ENCODE measurements around the gene GLT1D1. TPM values are rescaled to one million over a fixed set of nuclear protein-coding genes. Genes with fewer than 3 reads are reported as not detected.

Gene GLT1D1
- total RNA-seq, 1 donor from 2014 or later, result not detected

GRCh38 chr12:128852026-128852698 lies 1.1 kb upstream of the GLT1D1 start:
- DNase-seq (ENCODE audit: extremely low read depth, low read depth, low spot score), result no peak

- no peak for DNase-seq (ENCODE audit: extremely low read depth, low read depth, low spot score)
Observed at GRCh38 chr12:128853600-128854197, 421 bp downstream of the GLT1D1 start.

GRCh38 chr12:128856035-128856790 lies 2.9 kb downstream of the GLT1D1 start:
- no peak for DNase-seq (ENCODE audit: extremely low read depth, low read depth, low spot score)

- DNase-seq (ENCODE audit: extremely low read depth, low read depth, low spot score), result no peak
Observed at GRCh38 chr12:128856791-128857078, 3.5 kb downstream of the GLT1D1 start.

GRCh38 chr12:128857133-128857763 lies 4.0 kb downstream of the GLT1D1 start:
- no peak for DNase-seq (ENCODE audit: extremely low read depth, low read depth, low spot score)

- no peak for DNase-seq (ENCODE audit: extremely low read depth, low read depth, low spot score)
Observed at GRCh38 chr12:128859311-128859710, 6.0 kb downstream of the GLT1D1 start.

- no peak for DNase-seq (ENCODE audit: extremely low read depth, low read depth, low spot score)
Observed at GRCh38 chr12:128861226-128862016, 8.1 kb downstream of the GLT1D1 start.

- no peak for DNase-seq (ENCODE audit: extremely low read depth, low read depth, low spot score)
Observed at GRCh38 chr12:128863957-128864356, 10.7 kb downstream of the GLT1D1 start.

- DNase-seq (ENCODE audit: extremely low read depth, low read depth, low spot score), result no peak
Observed at GRCh38 chr12:128864516-128865186, 11.4 kb downstream of the GLT1D1 start.

- DNase-seq (ENCODE audit: extremely low read depth, low read depth, low spot score), result no peak
Observed at GRCh38 chr12:128867466-128867865, 14.2 kb downstream of the GLT1D1 start.

GRCh38 chr12:128871516-128871892 lies 18.2 kb downstream of the GLT1D1 start:
- DNase-seq (ENCODE audit: extremely low read depth, low read depth, low spot score), result no peak

- no peak for DNase-seq (ENCODE audit: extremely low read depth, low read depth, low spot score)
Observed at GRCh38 chr12:128872303-128872702, 19.0 kb downstream of the GLT1D1 start.

GRCh38 chr12:128876559-128876958 lies 23.3 kb downstream of the GLT1D1 start:
- no peak for DNase-seq (ENCODE audit: extremely low read depth, low read depth, low spot score)

GRCh38 chr12:128879898-128880764 lies 26.9 kb downstream of the GLT1D1 start:
- no peak for DNase-seq (ENCODE audit: extremely low read depth, low read depth, low spot score)

GRCh38 chr12:128891856-128892255 lies 38.6 kb downstream of the GLT1D1 start:
- no peak for DNase-seq (ENCODE audit: extremely low read depth, low read depth, low spot score)

GRCh38 chr12:128903236-128903635 lies 50.0 kb downstream of the GLT1D1 start:
- DNase-seq (ENCODE audit: extremely low read depth, low read depth, low spot score), result no peak

GRCh38 chr12:128905003-128905544 lies 51.8 kb downstream of the GLT1D1 start:
- DNase-seq (ENCODE audit: extremely low read depth, low read depth, low spot score), result no peak

- DNase-seq (ENCODE audit: extremely low read depth, low read depth, low spot score), result no peak
Observed at GRCh38 chr12:128906485-128907137, 53.3 kb downstream of the GLT1D1 start.

GRCh38 chr12:128908254-128908653 lies 55.0 kb downstream of the GLT1D1 start:
- DNase-seq (ENCODE audit: extremely low read depth, low read depth, low spot score), result no peak
